SH-SY5Y (cell line): ENCODE data around the gene NRP1.

ENCODE experiments used
- GATA2 ChIP-seq: IDR thresholded peaks from 2 replicates; pipeline ENCODE4 v1.6.1; 2011; ENCODE audit warnings: mild to moderate bottlenecking, low read depth, low read length
- GATA3 ChIP-seq: IDR thresholded peaks from 2 replicates; pipeline ENCODE4 v1.6.1; 2011; ENCODE audit warnings: low read depth, mild to moderate bottlenecking, low read length, moderate library complexity

GRCh38 chr10:33254556-33255160 is 79.8 kb downstream of the NRP1 start:
- TF ChIP-seq GATA2: no peak
- no peak for TF ChIP-seq GATA3
